AG10803 (cell line): ENCODE results near the gene NOL4L.

Experiments used
- DNase-seq: peaks from one replicate; pipeline ENCODE4 v3.0.0; 2010; ENCODE audit warnings: low read depth
- H3K4me3 ChIP-seq: 2 replicates; pipeline ENCODE4 v1.5.1; 2011; ENCODE audit warnings: mild to moderate bottlenecking, low read length, control low read depth
- TF ChIP-seq, protein P1 (sequence below): conservative IDR thresholded peaks from 2 replicates; pipeline ENCODE4 v1.5.1; 2011; ENCODE audit warnings: mild to moderate bottlenecking, low read length, control low read depth, inconsistent platforms

NOL4L gene

DNA sequence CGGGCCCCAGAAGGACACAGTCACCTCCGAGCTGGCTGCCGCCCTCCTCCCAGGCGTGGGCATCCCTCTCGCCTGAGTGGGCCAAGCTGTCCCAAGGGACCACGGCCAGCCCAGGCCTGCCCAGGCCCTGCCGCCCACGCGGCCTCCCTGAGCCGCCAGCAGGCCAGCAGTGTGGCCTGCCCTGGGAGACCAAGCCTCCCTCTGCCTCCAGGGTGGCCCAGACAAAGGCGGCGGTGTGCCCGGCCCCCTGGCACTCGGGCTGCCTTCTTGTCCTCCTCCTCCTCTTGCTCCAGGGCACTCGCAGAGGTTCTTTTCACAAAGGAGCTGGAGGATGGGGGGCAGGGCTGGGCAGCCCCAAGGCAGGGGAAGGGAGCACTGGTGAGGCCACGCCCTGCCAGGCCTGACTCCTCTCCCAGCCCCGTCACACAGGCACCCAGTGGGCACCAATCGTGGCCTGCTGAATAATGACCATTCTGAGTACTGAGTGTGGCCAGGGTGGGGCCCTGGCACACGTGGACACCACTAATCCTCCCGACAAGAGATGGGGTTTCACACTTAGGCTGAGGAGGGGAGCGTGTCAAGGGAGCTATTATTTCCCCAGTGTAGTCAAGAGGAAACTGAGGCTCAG, 25.3 kb downstream of the NOL4L start:
- DNase-seq: no peak
- TF ChIP-seq, protein P1, sequence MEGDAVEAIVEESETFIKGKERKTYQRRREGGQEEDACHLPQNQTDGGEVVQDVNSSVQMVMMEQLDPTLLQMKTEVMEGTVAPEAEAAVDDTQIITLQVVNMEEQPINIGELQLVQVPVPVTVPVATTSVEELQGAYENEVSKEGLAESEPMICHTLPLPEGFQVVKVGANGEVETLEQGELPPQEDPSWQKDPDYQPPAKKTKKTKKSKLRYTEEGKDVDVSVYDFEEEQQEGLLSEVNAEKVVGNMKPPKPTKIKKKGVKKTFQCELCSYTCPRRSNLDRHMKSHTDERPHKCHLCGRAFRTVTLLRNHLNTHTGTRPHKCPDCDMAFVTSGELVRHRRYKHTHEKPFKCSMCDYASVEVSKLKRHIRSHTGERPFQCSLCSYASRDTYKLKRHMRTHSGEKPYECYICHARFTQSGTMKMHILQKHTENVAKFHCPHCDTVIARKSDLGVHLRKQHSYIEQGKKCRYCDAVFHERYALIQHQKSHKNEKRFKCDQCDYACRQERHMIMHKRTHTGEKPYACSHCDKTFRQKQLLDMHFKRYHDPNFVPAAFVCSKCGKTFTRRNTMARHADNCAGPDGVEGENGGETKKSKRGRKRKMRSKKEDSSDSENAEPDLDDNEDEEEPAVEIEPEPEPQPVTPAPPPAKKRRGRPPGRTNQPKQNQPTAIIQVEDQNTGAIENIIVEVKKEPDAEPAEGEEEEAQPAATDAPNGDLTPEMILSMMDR: no peak
- H3K4me3 ChIP-seq: no peak overlapping the region

DNA sequence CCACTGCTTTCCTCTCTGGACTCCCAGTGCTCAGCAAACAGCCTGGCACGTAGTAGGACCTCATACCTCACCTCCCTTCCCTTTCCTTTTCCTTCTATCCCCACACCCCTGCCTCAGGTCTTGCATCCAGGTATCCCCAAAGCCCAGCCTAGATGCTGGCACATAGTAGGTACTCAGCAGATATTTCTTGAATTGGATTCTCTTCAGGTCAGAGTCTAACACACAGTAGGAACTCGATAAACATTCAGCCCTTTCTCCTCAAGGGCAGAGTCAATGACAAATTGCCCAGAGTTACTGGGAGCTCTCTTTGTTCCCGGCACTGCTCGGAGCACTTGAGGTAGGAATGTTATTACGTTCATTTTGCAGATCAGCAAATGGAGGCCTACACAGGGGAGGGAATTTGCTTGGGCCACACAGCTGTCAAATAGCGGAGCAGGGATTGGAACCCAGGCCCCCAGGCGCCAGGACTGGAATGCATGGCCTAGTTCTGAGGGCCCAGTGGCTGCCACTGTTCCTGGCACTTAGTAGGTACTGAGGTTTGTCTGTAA, 25.9 kb downstream of the NOL4L start:
- TF ChIP-seq, protein P1: no peak
- no peak for DNase-seq
- no peak overlapping the region for H3K4me3 ChIP-seq

DNA sequence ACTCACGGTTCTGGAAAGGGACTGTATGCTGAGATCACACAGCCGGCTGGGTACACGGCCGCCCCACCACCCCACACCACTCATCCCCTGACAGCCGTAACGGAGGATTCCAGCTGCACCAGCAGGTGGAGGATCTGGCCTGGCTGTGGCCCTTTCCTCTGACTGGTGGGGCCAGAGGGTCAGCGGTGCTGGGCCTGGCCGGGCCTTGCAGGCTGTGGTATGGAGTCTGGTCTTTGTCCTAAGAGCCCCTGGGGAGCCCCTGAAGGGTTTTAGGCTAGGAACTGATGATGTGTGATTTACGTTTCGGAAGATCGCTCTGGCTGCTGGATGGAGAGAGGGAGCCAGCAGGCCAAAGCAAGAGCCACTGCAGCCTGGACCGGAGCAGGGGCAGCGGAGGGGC, 26.6 kb downstream of the NOL4L start:
- no peak for DNase-seq
- H3K4me3 ChIP-seq: no peak overlapping the region
- TF ChIP-seq, protein P1: no peak

DNA sequence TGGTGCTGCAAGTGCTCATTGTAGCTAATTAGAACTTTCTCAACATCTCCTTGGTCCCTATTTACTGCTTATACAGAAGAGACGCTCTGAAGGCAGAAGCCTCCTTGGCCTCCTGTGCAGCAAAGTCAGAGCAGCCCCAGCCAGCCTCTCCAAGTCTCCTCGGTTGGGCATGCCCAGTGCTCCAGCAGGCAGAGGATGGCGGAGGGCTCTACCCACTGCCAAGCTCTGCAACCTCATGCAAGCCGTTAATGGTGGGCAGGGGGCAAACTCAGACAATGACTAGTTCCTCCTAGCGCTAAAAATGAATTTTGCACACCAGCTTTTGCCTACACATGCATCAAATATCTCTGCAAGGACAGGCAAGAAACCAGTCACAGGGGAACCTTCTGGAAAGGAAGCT, 27.8 kb downstream of the NOL4L start:
- H3K4me3 ChIP-seq: no peak overlapping the region
- no peak for DNase-seq
- TF ChIP-seq, protein P1: no peak

DNA sequence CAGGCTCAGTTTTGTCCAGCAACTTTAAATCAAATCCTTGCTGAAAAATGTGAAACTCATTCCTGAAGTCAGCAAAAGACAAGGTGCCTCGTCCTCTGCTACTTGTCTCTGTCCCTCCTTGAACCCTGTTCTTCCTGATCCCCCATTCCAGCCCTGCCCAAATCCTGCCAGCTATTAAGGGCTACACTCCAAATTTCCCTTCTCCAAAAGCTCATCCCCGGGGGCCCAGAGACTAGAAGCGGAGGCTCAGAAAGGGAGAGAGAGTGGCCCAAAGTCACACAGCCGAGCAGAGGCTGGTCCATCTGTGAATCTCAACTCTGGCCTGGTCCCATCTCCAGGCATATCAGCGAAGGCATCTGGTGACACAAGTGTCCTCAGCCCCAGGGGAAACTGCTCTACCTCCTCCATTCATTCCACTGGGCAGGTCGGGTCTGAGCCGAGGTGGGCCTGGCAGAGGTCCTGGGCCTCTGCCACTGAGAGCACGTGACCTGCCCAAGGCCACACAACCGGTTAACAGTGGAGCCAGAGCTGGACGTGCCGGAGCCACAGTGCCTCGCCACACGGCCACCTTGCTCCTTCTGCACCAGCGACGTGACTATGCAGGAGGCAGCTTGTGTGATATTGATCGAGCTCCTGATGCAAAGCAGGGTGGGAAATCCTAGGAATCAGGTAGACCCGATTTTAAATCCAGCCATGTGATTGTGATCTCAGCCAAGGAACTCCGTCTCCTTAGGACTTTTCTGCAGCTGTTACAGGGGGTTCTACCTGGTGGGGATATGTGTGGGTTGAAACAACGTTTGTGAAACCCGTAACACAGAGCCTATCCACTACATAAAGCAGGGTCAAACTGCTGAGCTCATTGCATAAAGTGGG, 28.6 kb downstream of the NOL4L start:
- no peak for DNase-seq
- no peak overlapping the region for H3K4me3 ChIP-seq
- TF ChIP-seq, protein P1: no peak

DNA sequence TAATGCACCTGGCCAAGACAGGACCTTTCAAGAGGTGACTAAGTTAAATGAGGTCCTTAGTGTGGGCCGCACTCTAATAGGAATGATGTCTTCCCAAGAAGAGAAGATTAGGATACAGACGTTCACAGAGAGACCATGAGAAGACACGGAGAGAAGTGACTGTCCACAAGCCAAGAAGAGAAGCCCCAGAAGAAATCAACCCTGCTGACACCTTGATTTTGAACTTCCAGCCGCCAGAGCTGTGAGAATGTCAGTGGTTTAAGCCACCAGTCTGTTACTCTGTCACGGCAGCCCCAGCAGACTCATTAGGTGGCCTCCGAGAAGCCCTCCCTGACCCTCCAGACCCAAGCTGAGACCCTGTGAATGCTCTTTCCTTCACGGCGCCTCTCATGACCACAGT, 29.5 kb downstream of the NOL4L start:
- TF ChIP-seq, protein P1: no peak
- no peak for DNase-seq
- H3K4me3 ChIP-seq: no peak overlapping the region

DNA sequence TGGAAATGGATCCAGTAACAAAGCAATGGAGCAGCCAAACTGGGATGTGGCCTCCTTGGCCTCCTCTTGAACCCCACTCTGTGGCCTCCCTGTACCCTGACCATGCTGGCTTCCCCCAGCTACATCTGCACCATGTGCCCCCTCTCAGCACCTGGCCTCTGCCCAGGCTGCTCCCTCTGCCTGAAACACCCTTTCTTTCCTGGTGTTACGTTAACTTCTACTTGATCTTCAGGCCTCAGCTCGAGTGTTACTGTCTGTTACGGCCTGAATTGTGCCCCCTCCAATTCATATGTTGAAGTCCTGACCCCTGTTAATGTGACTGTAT, 30.2 kb downstream of the NOL4L start:
- TF ChIP-seq, protein P1: no peak
- no peak overlapping the region for H3K4me3 ChIP-seq
- no peak for DNase-seq
